Rectal smooth muscle tissue (tissue), 1 donor: ENCODE data around the gene CD93.

Source experiments
- H3K27ac ChIP-seq: one replicate; pipeline ENCODE4 v1.7.0; 2013; ENCODE audit warnings: low read depth, low read length, inconsistent platforms
- H3K27me3 ChIP-seq: one replicate; pipeline ENCODE4 v1.7.0; 2013; ENCODE audit warnings: low read length; ENCODE audit not compliant: control insufficient read depth, insufficient read depth
- H3K36me3 ChIP-seq: one replicate; pipeline ENCODE4 v1.7.0; 2013; ENCODE audit warnings: low read length; ENCODE audit not compliant: control insufficient read depth, insufficient read depth
- H3K4me1 ChIP-seq: one replicate; pipeline ENCODE4 v1.7.0; 2013; ENCODE audit warnings: low read length; ENCODE audit not compliant: control insufficient read depth, insufficient read depth
- H3K4me3 ChIP-seq: one replicate; pipeline ENCODE4 v1.7.0; 2013; ENCODE audit warnings: low read length
- H3K9ac ChIP-seq: one replicate; pipeline ENCODE4 v1.7.0; 2013; ENCODE audit warnings: low read length

The CD93 gene

DNA sequence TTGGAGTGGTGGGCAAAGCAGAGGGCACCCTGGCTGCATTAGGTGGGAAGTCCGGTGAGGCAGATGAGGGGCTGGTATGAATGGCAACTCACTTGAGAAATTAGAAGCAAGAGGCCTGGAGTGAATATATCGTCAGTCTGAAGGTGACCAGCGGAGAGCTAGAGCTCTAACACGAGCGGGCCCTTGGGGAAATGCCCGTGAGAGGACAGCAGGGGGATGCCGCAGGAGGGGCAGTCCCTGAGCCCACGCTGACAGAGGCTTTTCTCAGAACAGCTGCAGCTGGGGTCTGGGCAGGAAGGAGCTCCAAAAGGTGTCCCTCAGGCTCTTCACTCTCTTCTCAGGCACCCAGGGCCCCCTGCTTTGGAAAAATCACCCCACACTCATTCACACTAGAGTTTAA is 32.0 kb upstream of the CD93 start:
- no peak overlapping the region for H3K4me3 ChIP-seq
- H3K4me1 ChIP-seq = no peaks in the 10 kb centered on the region
- H3K27me3 ChIP-seq = no peaks in the 10 kb centered on the region
- H3K27ac ChIP-seq = no peak overlapping the region
- H3K9ac ChIP-seq = no peak overlapping the region
- no peaks in the 10 kb centered on the region for H3K36me3 ChIP-seq

DNA sequence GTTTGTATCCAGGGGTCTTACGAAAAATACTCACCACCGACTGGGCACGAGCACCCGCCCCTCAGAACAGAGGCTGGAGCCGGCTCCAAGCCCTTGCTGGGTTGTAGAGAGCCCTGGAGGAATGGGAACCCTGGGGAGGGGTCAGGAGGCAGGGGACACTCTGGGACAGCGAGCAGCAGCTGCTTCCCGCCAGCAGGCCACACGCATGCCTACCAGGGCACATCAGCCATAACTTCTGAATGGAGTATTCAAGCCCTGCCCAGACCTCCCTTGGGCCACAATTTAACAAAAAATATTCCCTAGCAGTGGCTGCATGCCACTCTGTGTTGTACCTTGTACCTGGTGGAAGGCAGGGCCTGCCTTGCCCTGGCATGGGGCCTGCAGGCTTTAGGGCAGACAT is 31.6 kb upstream of the CD93 start:
- H3K4me1 ChIP-seq = no peaks in the 10 kb centered on the region
- H3K9ac ChIP-seq = no peak overlapping the region
- no peak overlapping the region for H3K4me3 ChIP-seq
- no peaks in the 10 kb centered on the region for H3K36me3 ChIP-seq
- H3K27ac ChIP-seq = no peak overlapping the region
- H3K27me3 ChIP-seq = no peaks in the 10 kb centered on the region

DNA sequence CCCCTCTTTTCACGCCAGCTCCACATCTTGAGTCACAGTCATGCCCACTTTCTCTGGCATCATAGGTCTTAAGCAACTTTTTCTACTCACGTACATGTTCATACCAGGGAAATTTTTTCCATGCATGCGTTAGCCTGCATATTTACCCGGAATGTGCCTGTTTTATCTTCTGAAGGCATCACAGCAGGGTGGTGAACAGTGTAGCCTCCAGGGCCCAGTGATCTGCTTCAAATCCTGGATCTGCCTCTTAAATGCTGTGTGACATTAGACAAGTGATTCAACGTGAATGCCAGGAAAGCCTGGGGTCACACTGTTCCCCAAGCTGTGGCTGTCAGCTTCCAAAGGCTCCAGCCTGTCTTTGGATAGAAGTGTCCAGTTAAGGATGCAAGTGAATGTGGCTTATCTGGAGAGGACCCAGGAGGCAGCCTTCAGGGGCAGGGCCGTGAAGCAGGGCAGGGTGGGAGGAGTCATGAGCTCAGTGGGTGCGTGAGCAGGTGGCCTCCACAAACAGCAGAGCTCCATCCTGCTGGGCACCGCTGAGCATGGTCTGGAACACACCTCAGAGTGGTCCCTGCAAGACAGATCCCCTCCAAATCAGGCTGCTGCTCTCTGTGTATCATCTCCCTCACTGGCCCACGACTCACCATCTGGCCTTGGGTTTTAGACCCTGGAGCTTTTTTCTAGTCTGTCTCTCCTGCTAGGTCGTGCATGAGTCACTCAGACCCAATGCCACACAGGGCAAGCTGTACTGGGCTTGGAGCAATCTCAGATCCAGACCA is 30.4 kb upstream of the CD93 start:
- Histone ChIP-seq H3K27me3 (no peaks in the 10 kb centered on the region), H3K4me3 (no peak overlapping the region), H3K36me3 (no peaks in the 10 kb centered on the region), H3K9ac (no peak overlapping the region), H3K27ac (no peak overlapping the region), H3K4me1 (no peaks in the 10 kb centered on the region)

DNA sequence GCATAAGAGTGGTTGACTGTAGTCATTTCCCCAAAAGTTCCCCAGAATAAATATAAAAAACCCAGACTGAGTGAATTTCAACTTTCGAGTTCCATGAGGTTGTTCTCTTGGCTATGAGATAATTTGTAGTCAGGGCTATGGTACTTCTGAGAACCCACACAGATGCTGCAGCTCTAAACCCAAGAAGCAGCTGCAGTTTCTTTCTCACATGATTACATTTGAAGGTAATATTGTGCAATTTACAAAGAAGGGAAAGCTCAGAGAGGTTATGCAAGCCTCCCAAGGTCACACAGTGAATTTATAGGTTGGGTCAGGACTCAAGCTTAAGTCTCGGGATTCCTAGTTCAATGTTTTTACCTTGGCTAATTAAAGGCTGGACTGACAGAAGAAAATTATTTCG is 29.7 kb upstream of the CD93 start:
- Histone ChIP-seq H3K27me3 (no peaks in the 10 kb centered on the region), H3K4me1 (no peaks in the 10 kb centered on the region), H3K9ac (no peak overlapping the region), H3K4me3 (no peak overlapping the region), H3K36me3 (no peaks in the 10 kb centered on the region), H3K27ac (no peak overlapping the region)

DNA sequence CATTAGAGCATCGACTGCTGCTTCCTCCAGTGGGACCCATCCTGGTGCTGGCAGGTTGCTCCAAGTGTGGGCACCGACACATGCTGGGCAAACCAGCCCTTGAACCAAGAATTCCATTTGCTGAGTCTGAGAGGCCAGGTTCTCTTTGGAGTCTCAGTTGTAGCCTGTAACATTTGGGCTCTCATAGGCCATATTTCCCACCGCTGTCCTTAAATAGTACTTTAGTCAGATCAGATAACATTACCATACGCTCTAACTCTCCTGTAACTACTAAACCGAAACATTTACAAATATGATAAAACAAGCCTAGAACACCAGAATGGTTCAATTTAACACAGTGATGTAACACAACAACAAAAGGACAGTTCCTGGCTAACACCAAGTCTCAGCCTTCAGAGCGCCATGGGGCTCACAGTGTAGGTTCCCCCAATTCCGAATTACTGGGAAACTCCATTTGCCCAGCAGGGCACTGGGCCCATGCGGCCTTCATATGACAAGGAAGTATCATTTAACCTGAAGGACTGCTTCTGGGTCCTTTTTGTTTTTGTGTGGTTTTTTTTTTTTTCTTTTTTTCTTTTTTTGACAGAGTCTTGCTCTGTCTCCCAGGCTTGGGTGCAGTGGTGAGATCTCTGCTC is 28.4 kb upstream of the CD93 start:
- Histone ChIP-seq H3K27me3 (no peaks in the 10 kb centered on the region), H3K9ac (no peak overlapping the region), H3K27ac (no peak overlapping the region), H3K4me3 (no peak overlapping the region), H3K4me1 (no peaks in the 10 kb centered on the region), H3K36me3 (no peaks in the 10 kb centered on the region)

DNA sequence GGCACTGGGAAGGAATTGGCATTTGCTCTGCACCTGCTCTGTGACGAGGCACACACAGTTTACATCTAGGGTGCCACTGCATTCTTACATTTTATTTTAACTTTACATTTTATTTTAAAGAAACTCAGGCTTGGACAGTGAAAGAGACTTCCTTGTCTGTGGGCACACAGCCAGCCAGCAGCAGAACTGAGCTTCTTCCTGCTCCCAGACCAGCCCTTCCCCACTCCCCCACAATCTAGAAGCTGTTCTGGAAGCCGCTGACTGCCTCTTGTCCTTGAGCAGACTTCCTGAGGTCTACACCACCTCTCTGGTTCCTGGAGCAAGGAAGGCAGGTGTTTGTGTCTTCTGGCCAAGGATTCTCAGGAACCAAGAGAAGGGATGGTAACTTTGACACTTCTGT is 27.9 kb upstream of the CD93 start:
- no peaks in the 10 kb centered on the region for H3K4me1 ChIP-seq
- no peak overlapping the region for H3K9ac ChIP-seq
- no peaks in the 10 kb centered on the region for H3K36me3 ChIP-seq
- no peak overlapping the region for H3K27ac ChIP-seq
- H3K4me3 ChIP-seq = no peak overlapping the region
- H3K27me3 ChIP-seq = no peaks in the 10 kb centered on the region

DNA sequence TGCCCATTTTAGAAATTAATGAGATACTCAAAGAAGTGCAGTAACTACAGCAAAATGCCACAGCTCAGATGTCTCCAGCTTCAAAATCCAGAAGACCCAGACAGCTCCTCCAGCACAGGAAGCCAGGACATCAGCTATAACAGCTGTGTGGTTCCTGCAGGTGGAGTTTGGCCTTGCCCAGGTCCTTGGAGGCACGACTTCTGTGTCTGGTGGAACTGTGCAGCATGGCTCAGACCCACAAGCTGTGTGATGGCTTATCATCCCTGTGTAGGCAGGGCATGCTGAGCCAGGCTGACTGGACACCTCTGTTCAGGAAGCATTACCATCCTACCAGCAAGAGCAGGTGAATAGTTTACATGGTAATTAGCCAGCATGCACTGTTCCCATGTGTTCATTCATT is 26.5 kb upstream of the CD93 start:
- Histone ChIP-seq H3K27ac (no peak overlapping the region), H3K4me3 (no peak overlapping the region), H3K9ac (no peak overlapping the region), H3K36me3 (no peaks in the 10 kb centered on the region), H3K4me1 (no peaks in the 10 kb centered on the region), H3K27me3 (no peaks in the 10 kb centered on the region)

DNA sequence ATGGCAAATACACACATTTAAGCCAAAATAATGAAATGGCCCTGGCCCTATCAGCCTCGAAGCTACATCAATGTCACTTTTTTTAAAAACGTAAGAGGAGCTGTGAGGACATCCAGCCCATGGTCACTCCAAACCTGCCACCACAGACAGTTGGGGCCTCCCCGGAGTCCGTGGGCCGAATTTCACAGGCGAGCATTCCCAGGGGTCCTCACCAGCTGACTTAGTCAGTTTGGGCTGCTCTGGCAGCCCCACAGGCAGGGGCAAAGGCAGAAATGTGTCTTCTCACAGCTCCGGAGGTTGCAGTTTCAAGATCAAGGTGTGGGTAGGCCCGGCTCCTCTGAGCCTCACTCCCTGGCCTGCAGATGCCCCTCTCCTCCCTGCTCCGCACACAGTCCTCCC is 25.8 kb upstream of the CD93 start:
- Histone ChIP-seq H3K9ac (no peak overlapping the region), H3K36me3 (no peaks in the 10 kb centered on the region), H3K4me1 (no peaks in the 10 kb centered on the region), H3K27ac (no peak overlapping the region), H3K27me3 (no peaks in the 10 kb centered on the region), H3K4me3 (no peak overlapping the region)

DNA sequence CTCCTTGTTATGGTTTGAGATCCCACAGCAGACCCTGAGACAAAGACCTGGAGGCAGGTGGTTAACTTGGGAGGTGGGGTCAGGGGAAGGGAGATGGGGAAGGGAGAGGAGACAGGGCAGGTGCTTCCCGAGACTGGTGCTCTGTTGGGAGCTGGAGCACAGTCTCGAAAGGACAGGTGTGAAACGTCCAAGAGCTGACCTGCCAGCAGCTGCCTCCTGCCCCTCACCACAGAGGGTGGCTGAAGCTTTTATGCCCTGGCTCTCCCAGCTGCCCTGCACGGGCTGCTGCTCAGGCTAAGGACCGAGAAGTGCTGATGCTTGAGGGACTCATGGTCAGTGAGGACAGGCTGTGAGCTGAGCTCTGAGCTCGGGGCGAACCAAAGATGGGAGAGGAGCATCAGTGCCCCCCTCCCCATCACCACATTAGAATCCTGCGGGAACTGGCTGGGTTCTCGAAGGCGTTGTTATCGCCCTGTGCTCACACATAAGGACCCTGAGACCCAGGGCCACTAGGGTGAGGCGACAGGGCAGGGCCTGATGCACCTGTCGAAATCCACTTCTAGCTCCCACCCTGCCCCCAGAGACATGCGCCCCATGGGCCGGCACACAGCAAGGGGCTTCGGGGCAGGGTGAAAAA is 25.3 kb upstream of the CD93 start:
- Histone ChIP-seq H3K4me3 (no peak overlapping the region), H3K36me3 (no peaks in the 10 kb centered on the region), H3K4me1 (no peaks in the 10 kb centered on the region), H3K27me3 (no peaks in the 10 kb centered on the region), H3K27ac (no peak overlapping the region), H3K9ac (no peak overlapping the region)

DNA sequence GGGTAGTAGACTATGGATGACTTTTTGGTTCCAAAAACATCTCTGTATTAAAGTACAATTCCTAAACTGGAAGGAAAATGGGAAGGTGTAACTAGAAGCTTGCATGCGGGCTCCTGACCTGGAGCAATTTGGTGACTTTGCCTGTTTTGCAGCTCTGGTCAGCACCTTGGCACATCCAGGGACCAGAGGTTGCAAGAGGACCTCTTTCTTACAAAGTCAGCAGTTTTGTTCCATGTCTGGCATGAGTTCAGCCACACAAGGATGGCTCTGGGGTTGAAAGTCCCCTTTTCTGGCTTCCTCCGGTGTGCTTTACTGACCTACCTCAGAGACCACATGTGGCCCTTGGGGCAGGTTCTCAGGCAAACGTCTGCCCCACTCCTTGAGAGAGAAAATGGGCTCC is 22.7 kb upstream of the CD93 start:
- Histone ChIP-seq H3K4me1 (no peaks in the 10 kb centered on the region), H3K4me3 (no peak overlapping the region), H3K27ac (no peak overlapping the region), H3K9ac (no peak overlapping the region), H3K27me3 (no peaks in the 10 kb centered on the region), H3K36me3 (no peaks in the 10 kb centered on the region)

DNA sequence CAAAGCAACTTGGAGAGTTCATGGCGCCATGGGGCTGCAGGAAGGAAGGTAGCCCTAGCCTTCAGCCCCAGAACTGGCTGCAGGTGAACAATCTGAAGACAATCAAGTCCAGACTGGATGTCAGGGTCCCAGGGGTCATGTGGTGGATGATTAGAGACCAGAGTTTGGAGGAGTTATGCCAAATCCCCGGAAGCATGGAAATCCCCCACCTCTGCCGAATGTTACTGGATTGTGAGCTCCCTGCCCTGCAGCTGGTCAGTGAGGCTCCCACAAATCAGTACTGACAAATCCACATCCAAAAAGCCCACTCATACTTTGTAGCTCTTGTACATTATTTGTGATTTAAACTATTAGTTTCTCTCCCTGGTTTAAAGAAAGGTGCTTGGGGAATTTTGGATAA is 21.3 kb upstream of the CD93 start:
- Histone ChIP-seq H3K27ac (no peak overlapping the region), H3K9ac (no peak overlapping the region), H3K36me3 (no peaks in the 10 kb centered on the region), H3K4me1 (no peaks in the 10 kb centered on the region), H3K4me3 (no peak overlapping the region), H3K27me3 (no peaks in the 10 kb centered on the region)

DNA sequence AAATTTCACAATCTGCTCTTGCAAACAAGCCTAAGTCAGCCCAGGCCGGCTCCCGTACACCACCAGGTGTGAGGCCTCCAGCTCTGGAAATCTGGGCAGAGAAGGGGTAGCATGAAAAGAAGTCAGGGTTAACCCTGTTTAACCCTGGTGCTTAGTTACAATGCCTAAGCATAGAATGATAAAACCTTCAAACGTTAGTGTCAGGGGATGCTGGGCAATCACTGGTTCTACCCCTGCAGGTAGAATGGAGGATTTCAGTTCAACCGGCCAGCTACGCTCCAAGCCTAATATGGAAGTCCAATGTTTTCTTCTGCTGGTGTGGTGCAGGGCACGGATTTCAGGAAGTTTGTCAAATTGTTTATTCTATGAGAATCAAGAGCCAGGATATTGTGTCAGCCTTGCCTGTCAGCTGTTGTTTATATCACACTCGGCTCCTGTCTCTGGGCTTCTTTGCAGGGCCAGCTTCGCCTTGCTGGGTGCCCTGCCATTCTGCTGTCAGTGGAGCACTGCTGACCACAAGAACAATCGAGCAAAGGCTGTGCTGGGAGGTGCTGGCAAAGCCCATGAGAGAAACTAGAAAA is 20.2 kb upstream of the CD93 start:
- H3K36me3 ChIP-seq = no peaks in the 10 kb centered on the region
- no peak overlapping the region for H3K4me3 ChIP-seq
- H3K9ac ChIP-seq = no peak overlapping the region
- no peak overlapping the region for H3K27ac ChIP-seq
- no peaks in the 10 kb centered on the region for H3K4me1 ChIP-seq
- no peaks in the 10 kb centered on the region for H3K27me3 ChIP-seq
